Cardiac septum (tissue), 1 donor: Measurements from ENCODE around the gene ZNF628. TPM values are rescaled to one million over a fixed set of nuclear protein-coding genes. Genes with fewer than 3 reads are reported as not detected.
A peak's percentile ranks its signal among the peaks of the same experiment; 100 is the strongest.
"Not testable (repeated sequence)": the region's sequence is repeated elsewhere in the genome, so short reads cannot be mapped to it uniquely, and the experiment has no call there.

Source experiments
- DNase-seq: peaks from one replicate; pipeline ENCODE4 v3.0.0-alpha.2; 2020; ENCODE audit warnings: low spot score
- intact Hi-C: fragments of 100-400 bp; cut with DNase I; formaldehyde crosslinking; loops from one replicate; pipeline ENCODE4 v1.14.0; 2022
- total RNA-seq: library from RNA; stranded (reverse); fragmentation: NEBNext Ultra II Directional; extraction: Animal tissue kit (Norgen Biotek cat#: 25700); gene quantifications from one replicate; pipeline ENCODE4 v1.2.1, GENCODE V29; 2021
- donor health status: DM: no; HTN: no; CAD: no.

ZNF628 gene
- total RNA-seq, 1 donor from 2014 or later = 3.4 TPM

DNA sequence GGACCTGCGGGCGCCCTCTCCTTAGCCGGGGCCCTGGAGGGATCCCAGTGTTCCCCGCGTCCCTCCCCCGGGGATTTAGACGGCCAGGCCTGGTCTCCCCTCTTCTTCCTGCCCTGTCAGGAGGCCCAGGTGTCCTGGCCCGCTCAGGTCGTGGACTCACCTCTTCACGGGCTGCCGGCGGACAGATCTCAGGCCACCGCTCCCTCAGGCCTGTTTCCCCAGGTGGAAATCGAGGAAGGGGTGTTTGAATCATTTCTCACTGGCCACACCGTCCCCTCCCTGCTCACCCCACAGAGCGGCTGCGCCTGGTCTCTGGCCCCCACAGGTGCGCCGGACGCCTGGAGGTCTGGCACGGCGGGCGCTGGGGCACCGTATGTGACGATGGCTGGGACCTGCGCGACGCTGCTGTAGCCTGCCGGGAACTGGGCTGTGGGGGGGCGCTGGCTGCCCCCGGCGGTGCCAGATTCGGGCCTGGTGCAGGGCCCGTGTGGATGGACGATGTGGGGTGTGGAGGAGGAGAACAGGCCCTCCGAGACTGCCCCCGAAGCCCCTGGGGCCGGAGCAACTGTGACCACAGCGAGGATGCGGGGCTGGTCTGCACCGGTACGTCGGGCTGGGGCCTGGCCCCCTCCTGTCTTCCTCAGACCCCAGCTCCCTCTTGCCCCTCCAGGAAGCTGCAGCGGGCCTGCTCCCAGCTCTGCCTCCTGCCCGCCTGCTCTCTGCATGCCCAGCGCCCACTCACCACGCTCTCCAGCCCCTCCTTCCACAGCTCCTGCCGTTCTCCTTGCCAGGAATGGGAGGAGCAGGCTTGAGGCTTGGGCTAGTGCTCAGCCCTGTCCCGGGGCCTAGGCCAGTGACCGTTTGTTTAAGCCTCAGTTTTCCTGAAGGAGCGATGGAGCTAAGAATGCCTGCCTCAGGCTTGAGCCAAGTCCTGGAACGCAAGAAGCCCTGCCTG, 14.3 kb downstream of the ZNF628 start:
- intact Hi-C loops = no loop called here
- no peak for DNase-seq

DNA sequence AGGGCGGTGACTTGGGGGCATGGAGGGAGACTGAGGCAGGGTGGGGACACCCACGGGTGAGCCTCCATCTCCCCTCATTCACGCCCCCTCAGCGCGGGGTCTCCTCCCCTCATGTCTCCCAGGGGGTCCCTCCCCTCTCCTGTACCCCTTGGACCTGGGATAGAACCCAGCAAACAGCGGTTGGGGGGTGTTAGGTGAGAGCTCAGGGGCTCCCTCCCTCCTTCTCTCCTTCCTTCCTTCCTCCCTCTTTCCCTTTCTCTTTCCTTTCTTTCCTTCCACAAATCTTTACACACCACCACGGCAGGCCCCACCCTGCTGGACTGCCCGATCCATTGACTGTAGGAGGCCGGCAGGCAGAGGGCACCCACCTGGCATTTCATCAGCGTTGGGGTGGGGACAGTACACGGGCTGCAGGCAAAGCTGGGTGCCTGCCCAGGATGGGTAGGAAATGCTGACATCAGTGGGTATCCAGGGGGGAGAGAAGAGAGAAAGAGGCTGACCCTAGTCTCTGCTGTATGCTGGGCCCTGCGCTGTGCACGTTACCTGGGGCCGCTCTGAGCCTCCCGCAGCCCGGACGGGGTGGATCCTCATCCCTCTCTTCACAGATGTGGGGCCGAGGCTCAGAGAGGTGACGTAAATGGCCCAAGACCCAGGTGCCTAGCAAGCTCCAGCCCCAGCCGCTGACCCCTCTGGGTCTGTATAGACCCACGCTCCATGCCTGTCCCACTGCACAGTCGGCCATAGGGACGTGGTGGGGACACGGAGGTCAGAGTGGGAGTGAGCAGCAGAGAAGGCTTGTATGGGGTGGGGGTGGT, 15.3 kb downstream of the ZNF628 start:
- no peak for DNase-seq
- intact Hi-C loops = no loop called here

DNA sequence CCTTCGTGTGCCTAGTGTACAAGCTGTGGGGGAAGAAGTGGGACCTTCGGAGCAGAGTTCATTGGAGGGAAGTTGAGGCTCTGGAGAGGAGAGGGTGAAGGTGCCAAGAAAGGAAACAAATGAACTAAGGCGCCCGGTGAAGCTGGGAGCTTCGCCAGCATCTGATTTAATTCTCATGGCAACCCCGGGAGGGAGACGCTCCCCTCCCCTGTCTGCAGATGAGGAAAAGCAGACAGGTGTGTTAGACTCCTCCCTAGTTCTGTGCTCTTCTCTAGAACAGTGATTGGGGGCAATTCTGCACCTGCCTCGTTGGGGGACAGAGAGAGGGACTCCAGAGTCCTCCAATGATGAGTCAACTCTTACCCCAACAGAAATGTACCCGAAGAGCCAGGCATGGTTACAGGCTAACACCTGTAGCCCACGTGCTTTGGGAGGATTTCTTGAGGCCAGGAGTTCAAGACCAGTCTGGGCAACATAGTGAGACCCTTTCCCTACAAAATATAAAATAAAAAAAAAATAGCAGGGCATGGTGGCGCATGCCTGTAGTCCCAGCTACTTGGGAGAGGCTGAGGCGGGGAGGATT, 16.0 kb downstream of the ZNF628 start:
- no peak for DNase-seq
- intact Hi-C loops = no loop called here

DNA sequence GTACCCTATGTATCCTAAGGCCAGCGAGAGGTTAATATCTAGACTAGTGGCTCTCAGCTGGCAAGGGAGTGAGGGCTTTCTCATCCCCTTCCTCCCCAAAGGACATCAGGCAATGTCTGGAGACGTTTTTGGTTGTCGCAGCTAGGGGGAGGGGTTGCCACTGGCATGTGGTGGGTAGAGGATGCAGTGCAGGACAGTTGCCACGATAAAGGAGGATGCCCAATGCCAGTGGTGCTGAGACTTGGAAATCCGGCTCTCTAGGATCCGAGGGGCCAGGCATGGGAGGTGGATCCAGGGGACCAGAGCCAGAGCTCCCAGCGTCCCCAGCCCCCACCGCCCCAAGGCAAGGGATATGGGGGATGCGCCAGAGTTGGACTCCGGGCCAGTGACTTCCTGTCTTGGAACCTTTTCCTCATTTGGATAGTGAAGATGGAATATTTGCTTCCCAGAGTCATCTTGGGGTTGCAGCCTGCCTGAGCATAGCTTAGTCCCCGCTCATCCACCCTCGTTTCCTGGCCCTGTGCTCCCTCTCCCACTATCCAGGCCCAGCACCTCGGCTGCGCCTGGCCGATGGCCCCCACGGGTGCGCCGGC, 16.7 kb downstream of the ZNF628 start:
- DNase-seq = no peak
- intact Hi-C loops = no loop called here

DNA sequence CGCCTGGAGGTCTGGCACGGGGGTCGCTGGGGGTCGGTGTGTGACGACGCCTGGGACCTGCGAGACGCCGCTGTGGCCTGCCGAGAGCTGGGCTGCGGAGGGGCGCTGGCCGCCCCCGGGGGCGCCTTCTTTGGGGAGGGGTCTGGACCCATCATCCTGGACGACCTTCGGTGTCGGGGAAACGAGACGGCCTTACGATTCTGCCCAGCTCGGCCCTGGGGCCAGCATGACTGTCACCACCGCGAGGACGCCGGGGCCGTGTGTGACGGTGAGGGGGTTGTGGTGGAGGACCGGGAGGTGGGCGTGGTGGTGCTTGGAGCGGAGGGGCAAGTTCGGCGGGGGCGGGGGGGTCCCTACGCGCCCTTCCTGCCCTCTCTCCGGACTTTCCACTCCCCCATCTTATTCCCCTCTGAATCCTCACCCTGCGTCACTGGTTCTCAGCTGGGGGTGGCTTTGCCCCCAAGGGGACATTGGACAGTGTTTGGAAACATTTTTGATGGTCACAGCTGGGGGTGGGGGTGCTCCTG, 17.3 kb downstream of the ZNF628 start:
- DNase-seq = no peak
- intact Hi-C loops = no loop called here

DNA sequence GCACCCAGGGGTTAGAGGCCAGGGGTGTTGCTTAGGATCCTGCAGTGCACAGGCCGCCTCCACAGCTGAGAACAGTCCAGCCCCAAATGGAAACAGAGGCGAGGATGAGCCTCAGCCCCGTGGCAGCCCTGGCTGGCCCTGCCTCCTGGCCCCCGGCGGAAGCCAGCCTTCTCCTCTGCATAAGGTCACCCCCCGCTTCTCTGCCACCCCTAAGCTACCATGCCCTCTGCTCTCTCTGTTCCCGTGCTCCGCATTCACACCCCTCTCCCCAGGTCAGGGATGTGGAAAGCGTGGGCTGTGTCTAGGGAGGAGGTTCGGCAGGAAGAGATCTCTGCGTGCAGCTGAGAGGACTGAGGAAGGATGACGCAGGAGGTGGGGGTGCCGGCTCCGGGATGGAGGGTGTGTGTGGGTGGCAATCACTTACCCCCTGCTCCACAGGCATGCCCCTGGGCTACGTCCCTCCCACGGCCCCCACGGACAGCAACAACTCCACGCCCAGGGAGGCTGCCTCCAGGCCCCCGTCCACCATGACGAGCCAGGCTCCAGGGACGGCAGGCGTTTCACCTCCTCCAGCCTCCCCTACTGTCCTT, 17.9 kb downstream of the ZNF628 start:
- intact Hi-C loops = no loop called here
- no peak for DNase-seq

DNA sequence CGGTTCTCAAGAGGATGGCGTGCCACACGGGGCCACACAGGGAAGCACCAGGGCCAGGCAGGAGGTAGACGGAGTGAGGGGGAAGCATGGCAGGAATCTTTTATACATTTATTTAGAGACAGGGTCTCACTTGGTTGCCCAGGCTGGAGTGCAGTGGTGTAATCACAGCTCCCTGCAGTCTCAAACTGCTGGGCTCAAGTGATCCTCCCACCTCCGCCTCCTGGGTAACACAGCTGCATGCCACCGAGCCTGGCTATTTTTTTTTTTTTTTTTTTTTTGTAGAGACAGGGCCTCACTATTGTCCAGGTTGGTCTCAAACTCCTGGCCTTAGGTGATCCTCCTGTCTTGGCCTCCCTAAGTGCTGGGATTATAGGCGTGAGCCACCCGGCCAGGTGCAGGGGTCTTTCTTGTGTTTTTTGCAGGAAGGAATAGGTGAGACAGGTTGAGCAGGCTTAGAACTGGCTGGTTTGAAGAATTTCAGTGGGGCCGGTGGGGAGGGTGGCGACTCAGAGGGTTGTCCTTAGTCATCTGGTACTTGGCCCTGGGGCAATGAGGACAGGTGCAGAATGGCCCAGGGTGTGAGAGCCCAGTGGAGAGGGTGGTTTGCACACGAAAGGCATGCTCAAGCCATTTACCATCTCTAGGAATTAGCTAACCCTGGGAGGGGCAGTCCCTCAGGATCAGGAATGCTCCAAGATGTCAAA, 19.4 kb downstream of the ZNF628 start:
- DNase-seq = no peak
- intact Hi-C loops = no loop called here

DNA sequence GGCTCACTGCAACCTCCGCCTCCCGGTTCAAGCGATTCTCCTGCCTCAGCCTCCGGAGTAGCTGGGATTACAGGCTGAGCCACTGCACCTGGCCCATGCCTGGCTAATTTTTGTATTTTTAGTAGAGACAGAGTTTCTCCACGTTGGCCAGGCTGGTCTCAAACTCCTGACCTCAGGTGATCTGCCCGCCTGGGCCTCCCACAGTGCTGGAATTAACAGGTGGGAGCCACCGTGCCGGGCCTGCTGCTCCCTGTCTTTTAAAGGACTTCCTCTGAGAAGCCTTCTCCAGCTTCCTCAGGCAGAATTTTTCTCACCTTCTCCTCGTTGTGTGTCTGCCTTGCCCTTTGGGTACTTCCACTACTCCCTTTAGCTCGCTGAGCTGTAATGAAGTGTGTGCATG, 20.4 kb downstream of the ZNF628 start:
- DNase-seq, intact Hi-C loops: not testable (repeated sequence)

DNA sequence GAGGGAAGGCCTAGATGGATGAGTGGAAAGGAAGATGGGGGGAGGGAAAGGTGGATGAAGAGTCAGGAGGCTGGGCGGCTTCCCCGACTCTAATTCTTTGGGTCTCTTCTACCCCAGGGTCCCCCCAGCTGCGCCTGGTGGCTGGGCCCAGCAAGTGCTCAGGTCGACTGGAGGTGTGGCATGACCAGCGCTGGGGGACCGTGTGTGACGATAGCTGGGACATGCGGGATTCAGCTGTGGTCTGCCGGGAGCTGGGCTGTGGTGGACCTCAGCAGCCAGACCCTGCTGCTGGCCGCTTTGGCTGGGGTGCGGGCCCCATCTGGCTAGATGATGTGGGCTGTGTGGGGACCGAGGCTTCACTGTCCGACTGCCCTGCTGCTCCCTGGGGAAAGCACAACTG, 21.3 kb downstream of the ZNF628 start:
- intact Hi-C loops = no loop called here
- DNase-seq = no peak

DNA sequence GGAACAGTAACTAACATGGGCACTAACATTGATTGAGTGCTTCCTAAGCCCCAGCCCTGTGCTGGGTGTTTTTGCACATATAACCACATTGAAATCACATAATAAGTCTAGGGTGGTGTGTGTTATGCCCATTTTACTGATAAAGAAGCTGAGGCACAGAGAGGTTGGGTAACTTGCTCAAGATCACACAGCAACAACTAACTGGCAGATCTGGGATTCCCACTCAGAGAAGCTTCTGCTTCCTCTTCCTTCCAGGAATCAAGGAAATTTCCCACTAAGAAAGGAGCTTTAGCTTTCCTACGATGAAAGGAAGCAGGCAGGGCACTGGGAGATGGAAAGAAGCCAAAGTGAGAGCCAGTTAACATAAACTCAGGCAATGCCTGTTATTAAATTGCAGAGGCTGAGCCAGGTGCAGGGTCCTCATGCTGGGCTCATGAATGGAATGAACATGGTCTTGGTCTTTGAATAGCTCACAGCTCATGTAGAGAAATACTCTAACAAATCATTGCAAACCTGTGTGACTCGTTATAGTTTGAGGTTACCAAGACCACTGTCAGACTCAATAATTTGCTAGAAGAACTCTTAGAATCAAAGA, 21.9 kb downstream of the ZNF628 start:
- DNase-seq = no peak
- intact Hi-C loops = no loop called here

DNA sequence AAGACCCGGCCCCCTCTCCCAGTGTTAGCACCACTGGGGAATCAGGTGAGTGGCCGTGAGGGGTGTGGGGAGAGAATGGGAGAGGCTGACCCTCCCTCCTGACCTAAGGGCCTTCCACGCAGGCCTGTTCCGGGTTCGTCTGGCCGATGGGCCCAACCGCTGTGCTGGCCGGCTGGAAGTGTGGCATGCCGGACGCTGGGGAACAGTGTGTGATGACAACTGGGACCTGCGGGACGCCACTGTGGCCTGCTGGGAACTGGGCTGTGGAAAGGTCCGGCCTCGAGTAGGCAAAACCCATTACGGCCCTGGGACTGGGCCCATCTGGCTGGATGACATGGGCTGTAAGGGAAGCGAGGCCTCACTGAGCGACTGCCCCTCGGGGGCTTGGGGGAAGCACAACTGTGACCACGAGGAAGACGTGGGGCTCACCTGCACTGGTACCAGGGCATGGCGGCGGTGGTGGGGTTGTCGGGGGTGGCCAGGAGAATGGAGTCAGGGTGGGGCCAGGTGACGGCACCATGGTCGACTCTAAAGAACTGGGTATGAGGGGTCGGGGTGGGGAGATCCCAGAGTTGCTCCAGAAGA, 24.0 kb downstream of the ZNF628 start:
- no peak for DNase-seq
- intact Hi-C loops = no loop called here

DNA sequence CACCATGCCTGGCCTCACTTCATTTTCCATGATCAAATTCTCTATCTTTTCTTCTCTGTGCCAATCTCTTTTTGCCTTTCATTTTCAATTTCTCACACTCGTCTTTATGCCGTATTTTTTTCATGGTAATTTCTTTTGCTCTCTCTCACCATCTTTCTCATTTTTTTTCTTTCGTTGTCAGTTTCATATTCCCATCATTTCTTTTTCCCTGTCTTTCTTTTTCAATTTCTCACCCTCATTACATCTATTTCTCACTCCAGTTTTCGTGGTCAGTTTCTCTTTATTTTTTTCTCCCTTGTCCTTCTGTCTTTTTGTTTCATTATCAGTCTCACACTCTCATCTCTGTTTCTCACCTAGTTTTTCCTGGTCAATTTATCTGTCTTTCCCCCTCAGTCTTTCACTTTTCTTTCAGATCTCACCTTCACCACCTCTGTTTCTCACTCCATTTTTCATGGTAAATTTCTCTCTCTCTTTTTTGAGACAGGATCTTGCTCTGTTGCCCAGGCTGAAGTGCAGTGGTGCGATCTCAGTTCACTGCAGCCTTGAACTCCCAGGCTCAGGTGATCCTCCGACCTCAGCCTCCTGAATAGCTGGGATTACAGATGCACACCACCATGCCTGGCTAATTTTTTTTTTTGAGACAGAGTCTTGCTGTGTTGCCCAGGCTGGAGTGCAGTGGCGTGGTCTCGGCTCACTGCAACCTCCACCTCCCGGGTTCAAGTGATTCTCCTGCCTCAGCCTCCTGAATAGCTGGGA, 26.0 kb downstream of the ZNF628 start:
- DNase-seq = no peak
- intact Hi-C loops = no loop called here

DNA sequence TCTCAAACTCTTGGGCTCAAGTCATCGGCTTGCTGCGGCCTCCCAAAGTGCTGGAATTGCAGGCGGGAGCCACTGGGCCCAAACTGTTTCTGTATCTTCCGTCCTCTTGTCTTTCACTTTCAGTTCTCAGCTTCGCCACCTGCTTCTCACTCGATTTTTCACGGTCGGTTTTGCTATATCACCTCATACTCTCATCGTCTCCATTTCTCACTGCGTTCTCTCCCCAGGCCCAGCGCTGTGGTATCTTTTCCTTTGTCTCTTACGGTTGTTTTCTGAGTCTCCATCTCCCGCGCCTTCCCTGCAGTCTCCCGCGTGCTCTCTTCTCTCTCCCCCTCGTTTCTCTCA, 26.7 kb downstream of the ZNF628 start:
- intact Hi-C loops = no loop called here

DNA sequence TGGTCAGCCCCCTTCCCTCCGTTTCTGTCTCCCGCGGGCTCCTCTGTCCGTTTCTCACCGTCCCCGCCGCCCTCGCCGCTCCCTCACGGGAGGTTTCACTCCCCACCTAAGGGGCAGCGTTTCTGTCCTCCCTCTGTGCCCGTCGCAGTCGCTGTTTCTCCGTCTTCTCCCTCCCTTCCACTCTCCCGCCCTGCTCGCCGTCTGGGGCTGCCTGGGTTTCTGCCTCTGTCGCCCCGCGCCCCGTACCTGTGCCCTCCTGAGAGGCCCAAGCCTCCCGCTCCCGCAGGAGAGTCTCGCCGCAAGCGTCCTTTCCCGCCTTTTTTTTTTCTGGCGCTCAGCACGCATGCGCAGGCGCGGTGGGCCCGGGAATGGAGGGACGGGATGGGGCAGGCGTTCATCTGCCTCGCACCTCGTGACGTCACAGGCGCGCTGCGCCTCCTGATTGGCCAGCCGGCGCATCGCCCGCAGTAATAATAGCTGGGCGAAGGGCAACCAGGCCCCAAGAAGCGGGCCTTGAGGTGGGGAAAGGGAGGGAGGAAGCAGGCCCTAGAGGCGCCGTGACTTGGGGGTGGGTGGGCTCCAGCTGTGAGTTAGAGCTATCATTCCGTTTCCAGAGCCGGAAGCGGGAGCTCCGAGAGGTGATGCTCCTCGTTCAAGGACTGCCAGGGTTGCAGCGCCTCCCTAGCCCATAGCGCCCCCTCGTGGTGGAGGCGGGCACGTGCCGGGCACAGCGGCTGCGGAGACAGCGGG, 27.3 kb downstream of the ZNF628 start:
- DNase-seq = peak; percentile 96
- intact Hi-C loops = loop anchor here (1.0 kb wide), 1 partner anchor 36 kb away; no protein-coding TSS in a partner anchor

More for the DNA sequence above, 26.7 kb downstream of the ZNF628 start:
- DNase-seq = no peak

DNA sequence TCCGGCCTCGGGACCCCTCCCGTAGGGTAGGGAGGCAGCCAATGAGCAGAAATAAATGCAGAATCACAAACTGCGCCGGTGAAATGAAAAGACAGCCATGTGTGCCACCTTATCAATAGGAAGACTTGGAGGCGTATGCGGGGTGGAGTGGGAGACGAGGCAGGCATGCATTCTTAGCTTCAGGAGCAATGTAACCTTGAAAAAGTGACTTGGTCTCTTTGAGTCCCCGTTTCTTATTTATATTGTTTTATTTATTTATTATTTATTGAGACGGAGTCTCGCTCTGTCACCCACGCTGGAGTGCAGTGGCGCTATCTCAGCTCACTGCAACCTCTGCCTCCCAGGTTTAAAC, 27.8 kb downstream of the ZNF628 start:
- DNase-seq = no peak
- intact Hi-C loops = loop anchor here (1.0 kb wide), 1 partner anchor 37 kb away; no protein-coding TSS in a partner anchor

DNA sequence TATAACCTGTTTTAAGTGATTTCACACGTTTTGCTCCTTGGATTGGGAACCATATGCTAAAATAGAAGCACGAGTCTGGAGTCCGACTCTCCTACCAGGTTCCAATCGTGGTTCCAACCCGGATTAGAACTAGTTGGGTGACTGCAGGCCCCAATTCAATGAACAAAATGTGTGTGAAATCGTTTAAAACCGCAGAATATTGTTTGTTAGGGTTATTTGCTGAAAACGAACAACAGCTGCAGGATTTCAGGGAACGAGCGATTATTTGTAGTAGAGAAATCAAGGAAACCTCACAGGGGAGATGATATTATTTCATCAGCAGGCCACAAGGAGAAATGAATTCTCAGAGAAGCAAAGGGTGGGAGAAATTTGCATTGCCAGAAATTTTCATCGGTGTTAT, 28.6 kb downstream of the ZNF628 start:
- intact Hi-C loops = loop anchor here (1.0 kb wide), 1 partner anchor 38 kb away; no protein-coding TSS in a partner anchor

DNA sequence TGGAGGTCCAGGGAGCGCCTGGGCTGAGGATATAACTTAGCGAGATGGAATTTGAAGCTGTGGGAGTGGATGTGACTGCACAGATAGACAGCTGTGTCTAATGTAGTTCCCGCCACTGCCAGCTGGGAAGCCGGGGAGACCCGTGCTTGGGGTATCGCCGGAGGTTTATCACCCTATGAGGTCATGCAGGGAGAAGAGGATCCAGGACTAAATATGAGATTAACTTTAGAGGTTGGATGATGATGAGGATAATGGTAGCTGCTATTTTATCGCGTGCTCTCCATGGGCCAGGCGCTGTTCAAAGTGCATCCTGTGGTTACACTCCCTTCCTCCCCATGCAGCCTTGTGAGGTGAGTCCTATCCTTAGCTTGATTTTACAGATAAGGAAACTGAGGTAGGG, 31.7 kb downstream of the ZNF628 start:
- intact Hi-C loops = no loop called here
- DNase-seq = no peak

More for the DNA sequence above, 28.6 kb downstream of the ZNF628 start:
- DNase-seq = no peak
